GM19328 (cell line): ENCODE results near the gene STS.
A peak's percentile ranks its signal among the peaks of the same experiment; 100 is the strongest.

ENCODE experiments used
- ATAC-seq: cut with Tn5 transposase; IDR thresholded peaks from one replicate; pipeline ENCODE4 v1.9.1; 2021; ENCODE audit warnings: mild to moderate bottlenecking, moderate library complexity; ENCODE audit not compliant: unreplicated experiment

The STS gene

GRCh38 chrX:7147413-7147977, at the start of gene STS:
Gene STS (plus strand): TSS chrX:7147712. CDS start chrX:7253200, 105,488 bp downstream.
- ATAC-seq = peak; percentile 41

DNA sequence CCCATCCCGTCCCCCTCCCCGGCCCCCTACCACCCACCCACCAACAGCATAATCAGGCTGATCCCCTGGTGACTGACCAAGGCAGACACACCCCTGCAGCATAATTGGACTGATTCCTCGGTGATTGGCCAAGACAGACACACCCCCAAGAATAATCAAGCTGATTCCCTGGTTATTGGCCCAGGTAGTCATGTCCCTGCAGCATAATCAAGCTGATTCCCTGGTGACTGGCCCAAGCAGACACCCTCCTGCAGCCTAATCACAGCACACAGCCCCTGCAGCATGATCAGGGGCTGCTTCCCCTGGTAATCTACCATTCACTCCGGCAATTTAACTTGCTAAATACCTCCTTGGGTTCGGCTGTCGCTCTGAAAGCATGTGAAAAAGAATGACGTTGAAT, 47.5 kb upstream of the STS start:
- ATAC-seq = no peak

- ATAC-seq = no peak
These were observed 45.4 kb upstream of the STS start for GRCh38 chrX:7102119-7102518.

- ATAC-seq = no peak
These were observed 40.9 kb upstream of the STS start for GRCh38 chrX:7106649-7107048.

DNA sequence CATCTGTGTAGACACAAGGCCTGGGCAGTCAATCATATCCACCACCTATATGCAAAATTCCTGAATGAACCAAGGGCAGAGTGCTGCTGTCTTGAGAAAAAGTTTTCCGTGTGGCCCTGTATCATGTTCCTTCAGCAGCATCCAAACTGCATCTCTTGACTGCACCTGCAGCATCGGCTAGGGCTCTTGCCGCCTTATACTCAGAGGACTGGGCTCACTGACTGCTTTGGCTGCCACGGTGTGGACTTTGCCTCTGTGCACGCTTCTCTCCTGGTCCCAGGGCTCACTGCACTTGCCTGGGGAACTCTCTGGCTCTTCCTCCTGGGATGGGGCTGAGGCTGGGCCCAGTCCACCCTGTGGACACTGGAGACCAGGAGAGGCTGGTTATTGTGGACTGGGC, 39.5 kb upstream of the STS start:
- no peak for ATAC-seq

GRCh38 chrX:7109049-7109531, 38.4 kb upstream of the STS start:
- ATAC-seq = no peak

DNA sequence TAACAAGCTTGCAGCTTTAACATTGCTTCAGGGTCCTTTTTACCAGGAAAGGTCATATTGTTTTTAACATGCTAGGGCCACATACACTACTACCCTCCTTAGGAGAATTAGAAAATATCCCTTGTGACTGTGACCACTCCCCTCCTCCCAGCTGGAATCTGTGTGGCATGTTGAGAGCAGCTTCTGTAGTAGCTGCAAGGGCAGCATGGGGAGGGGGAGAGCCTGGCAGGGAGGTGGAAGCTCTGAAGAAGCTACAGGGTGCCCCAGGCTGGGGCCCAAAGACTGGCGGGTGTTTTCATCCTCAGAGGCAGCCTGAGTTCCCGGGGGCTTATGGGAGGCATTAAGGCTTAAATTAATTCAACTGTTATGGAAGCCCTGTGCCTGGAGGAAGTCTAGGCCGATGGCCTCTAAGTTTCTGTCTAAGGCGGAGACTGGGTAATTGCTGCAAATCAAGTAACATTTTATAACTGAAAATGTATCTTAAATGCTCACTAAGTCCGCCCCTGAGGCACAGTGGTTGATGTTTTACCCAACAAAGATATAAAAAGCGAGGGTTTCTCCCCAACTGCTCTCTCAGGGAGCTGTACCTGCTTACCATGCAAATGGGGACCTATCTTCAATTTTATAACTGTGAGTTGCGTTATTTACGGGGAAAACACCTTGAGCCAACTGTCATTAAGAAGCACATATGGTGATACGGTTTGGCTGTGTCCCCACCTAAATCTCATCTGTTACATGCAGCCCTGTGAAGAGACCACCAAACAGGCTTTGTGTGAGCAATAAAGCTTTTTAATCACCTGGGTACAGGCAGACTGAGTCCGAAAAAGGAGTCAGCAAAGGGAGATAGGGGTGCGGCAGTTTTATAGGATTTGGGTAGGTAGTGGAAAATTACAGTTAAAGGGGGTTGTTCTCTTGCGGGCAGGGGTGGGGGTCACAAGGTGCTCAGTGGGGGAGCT, 37.4 kb upstream of the STS start:
- peak; percentile 56 for ATAC-seq

GRCh38 chrX:7110821-7111276, 36.7 kb upstream of the STS start:
- peak; percentile 54 for ATAC-seq

GRCh38 chrX:7111518-7111917, 36.0 kb upstream of the STS start:
- no peak for ATAC-seq

- ATAC-seq = no peak
These were observed 35.4 kb upstream of the STS start for GRCh38 chrX:7112071-7112470.

- ATAC-seq = peak; percentile 49
These were observed 32.0 kb upstream of the STS start for GRCh38 chrX:7115557-7115956.

GRCh38 chrX:7116081-7116480, 31.4 kb upstream of the STS start:
- ATAC-seq = no peak

DNA sequence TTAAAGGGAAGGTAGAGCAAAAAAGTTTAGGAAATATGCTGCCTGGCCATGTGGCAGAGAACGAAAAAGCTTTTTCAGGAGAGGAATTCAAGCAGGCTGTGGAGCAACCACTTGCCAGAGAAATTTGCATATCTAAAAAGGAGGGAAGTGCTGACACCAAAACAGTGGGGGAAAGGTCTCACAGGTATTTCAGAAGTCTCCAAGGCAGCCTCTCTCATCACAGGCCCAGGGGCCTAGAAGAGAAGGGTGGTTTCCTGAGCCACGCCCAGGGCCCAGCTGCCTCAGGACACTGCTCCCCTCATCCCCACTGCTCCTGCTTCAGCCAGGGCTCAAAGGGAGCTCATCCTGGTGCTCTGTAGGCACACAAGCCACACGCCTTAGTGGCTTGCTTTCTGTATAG, 29.9 kb upstream of the STS start:
- peak; percentile 35 for ATAC-seq

- ATAC-seq = no peak
These were observed 27.3 kb upstream of the STS start for GRCh38 chrX:7119950-7120877.

GRCh38 chrX:7120878-7121219, 26.7 kb upstream of the STS start:
- no peak for ATAC-seq

GRCh38 chrX:7127056-7127455, 20.5 kb upstream of the STS start:
- ATAC-seq = no peak

DNA sequence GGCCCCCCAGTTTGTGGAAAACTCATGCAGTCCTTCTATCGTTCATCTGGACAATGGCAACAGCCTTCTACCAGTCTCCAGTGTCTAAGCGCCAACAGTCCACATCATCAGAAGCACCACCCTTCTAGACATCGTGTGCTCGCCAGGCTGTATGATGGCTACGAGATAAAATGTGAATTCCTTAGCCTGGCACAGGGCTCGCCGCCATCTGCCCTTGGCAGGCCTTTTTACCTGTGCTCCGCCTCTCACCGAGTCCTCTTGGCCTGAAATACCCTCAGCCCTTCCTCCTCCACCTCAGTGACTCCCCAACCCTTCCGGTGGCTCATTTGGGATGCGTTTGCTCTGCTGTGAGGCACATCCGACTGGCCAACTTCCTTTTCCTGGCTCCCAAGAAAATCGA, 15.9 kb upstream of the STS start:
- no peak for ATAC-seq

DNA sequence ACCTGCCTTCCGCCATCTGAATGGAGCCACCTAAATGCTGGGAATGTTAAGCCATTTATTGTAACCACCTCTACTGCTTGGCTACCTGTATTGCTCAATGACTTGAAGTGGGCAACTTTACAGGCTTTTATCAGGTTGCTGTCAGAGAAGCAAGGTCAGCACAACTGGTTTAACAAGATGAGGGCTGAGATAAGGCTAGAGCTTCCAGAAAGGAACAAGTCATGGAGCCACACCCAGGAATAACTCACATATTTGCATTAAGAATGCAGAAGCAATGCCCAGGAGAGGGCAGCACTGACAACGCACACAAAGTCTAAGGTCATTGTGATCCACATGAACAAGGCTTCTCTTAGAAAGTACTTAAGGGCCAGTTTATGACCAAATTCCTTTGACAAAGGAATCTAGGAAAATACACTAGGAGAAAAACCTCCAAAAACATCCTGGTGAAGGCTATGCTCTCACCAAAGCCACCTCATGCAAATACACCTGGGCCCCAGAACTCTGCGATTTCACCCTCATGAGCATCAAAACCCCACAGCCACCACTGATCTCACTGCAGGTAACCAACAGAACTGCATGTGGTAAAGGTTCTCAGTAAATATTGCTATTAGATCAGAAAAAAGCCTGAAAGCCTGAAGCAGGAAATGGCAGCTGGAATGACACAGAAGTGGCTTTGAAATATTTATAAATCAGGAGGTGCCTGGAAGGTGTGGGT, 15.0 kb upstream of the STS start:
- ATAC-seq = peak; percentile 60

DNA sequence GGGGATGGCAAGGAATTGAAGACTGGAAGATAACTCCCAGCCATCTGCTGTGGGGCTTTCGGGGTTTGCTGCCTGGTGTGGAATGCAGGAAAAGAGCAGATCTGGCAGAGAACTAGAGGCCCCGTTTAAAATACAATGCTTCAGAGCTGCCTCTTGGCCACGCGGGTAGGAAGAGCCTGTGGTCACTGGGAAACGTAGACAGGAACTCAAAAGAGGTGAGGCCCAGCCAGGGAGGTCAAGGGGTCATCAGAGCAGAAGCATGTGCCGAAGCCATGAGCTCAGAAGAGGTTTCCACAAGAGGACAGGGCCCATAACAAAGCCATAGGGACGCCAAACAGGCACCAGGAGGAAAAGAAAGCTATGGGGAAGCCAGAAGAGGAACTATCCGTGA, 14.5 kb upstream of the STS start:
- no peak for ATAC-seq

DNA sequence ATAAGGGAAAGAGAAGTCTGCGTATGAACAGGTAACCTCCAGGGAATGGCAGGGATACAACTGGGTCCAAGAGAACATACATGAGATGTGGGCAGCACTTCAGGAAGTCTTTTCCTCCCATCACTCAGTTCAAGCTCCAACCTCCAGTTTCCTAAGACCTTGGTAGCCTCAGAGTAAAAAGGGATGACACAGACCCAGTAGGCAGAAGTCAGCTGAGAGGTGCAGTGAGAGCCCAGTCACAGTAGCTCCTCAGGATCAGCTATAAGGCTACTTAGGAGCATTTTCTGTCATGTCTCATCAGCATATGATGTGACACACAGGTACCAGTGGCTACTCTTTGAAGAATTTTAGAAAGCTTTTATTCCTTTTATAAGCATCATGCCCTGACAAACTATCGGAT, 12.5 kb upstream of the STS start:
- ATAC-seq = no peak
